ENCODE results near the gene RPS18. TPM values are rescaled to one million over a fixed set of nuclear protein-coding genes. Genes with fewer than 3 reads are reported as not detected.

The RPS18 gene
- total and polyA plus RNA-seq, 2 of the 13 experiments (the other 11 are each of a cell fraction or from before 2014, with no cell fraction given): 3,896 to 5,806 TPM

DNA sequence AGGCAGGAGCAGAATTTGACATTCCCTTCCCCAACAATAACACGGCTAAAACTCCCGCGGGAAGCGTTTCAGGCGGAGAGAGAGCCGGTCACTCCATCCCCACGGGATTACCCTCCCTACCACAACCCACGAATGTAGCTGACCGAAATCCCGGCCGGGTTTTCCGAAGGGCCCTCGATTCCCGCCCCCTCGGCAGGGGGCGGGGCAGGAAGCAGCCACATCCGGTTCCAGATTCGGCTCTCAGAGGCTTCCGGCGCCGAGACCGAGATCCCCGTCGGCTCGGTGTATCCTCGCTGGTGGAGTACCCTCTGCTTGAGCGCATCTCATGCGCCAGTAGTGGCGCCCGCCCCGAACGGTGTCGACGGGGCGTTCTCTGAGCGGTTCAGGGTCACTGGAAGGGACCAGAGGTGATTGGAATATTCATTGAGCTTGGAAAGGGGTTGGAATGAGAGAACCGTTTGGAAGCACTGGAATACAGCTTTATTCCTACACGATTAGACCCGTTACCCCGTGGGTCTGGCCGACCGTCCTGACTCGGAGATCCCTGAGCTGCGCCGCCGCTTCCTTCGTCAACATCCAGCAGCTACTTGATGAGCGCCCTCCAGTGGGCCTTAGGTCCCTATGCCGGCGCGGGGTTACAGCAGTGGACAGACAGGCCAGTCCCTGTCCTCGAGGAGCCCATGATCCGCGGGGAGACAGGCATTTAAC is 27.5 kb downstream of the RPS18 start (continued):
- TF ChIP-seq, protein P1, sequence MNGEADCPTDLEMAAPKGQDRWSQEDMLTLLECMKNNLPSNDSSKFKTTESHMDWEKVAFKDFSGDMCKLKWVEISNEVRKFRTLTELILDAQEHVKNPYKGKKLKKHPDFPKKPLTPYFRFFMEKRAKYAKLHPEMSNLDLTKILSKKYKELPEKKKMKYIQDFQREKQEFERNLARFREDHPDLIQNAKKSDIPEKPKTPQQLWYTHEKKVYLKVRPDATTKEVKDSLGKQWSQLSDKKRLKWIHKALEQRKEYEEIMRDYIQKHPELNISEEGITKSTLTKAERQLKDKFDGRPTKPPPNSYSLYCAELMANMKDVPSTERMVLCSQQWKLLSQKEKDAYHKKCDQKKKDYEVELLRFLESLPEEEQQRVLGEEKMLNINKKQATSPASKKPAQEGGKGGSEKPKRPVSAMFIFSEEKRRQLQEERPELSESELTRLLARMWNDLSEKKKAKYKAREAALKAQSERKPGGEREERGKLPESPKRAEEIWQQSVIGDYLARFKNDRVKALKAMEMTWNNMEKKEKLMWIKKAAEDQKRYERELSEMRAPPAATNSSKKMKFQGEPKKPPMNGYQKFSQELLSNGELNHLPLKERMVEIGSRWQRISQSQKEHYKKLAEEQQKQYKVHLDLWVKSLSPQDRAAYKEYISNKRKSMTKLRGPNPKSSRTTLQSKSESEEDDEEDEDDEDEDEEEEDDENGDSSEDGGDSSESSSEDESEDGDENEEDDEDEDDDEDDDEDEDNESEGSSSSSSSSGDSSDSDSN (CRISPR knock-in tag; IDR thresholded peaks at IDR 0.05): peak; percentile 77; the same call in 1 of the 2 replicates
- TF ChIP-seq ZC3H13 (CRISPR knock-in tag; IDR thresholded peaks at IDR 0.05) (peak; percentile 90), ZNF713 (CRISPR knock-in tag; IDR thresholded peaks at IDR 0.05) (peak; percentile 20; the same call in 1 of the 2 replicates), ZNF251 (CRISPR knock-in tag; IDR thresholded peaks at IDR 0.05) (no peak), ASH2L (IDR thresholded peaks at IDR 0.05; ENCODE audit: insufficient read length, low read depth, low read length) (peak; percentile 93), CC2D1A (CRISPR knock-in tag; IDR thresholded peaks at IDR 0.05) (no peak; the same call in 1 of the 2 replicates), GRHL1 (CRISPR knock-in tag; conservative IDR thresholded peaks at IDR 0.05) (no peak), ONECUT2 (CRISPR knock-in tag; IDR thresholded peaks at IDR 0.05) (no peak), ARNT2 (CRISPR knock-in tag; IDR thresholded peaks at IDR 0.05; ENCODE audit: low read depth) (peak; percentile 5; the same call in 1 of the 2 replicates), ATF7 (IDR thresholded peaks at IDR 0.05) (no peak), ATF7 (CRISPR knock-in tag; IDR thresholded peaks at IDR 0.05) (no peak; the same call in 1 of the 2 replicates), NCOA5 (CRISPR knock-in tag; IDR thresholded peaks at IDR 0.05) (peak; percentile 94), MAZ (IDR thresholded peaks at IDR 0.05; ENCODE audit: borderline replicate concordance, low read depth, low read length) (peak; percentile 90), MAZ (CRISPR knock-in tag; IDR thresholded peaks at IDR 0.05; ENCODE audit: low read depth) (peak; percentile 84), ZNF772 (CRISPR knock-in tag; IDR thresholded peaks at IDR 0.05) (peak; percentile 69; the same call in 1 of the 2 replicates), RBAK (CRISPR knock-in tag; IDR thresholded peaks at IDR 0.05) (no peak), ZNF17 (CRISPR knock-in tag; IDR thresholded peaks at IDR 0.05) (no peak)
- TF ChIP-seq, protein P2, sequence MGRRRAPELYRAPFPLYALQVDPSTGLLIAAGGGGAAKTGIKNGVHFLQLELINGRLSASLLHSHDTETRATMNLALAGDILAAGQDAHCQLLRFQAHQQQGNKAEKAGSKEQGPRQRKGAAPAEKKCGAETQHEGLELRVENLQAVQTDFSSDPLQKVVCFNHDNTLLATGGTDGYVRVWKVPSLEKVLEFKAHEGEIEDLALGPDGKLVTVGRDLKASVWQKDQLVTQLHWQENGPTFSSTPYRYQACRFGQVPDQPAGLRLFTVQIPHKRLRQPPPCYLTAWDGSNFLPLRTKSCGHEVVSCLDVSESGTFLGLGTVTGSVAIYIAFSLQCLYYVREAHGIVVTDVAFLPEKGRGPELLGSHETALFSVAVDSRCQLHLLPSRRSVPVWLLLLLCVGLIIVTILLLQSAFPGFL (CRISPR knock-in tag; IDR thresholded peaks at IDR 0.05): 0 out of 2 replicates have a peak, but pooled peaks have one; percentile 64
- TF ChIP-seq, protein P3, sequence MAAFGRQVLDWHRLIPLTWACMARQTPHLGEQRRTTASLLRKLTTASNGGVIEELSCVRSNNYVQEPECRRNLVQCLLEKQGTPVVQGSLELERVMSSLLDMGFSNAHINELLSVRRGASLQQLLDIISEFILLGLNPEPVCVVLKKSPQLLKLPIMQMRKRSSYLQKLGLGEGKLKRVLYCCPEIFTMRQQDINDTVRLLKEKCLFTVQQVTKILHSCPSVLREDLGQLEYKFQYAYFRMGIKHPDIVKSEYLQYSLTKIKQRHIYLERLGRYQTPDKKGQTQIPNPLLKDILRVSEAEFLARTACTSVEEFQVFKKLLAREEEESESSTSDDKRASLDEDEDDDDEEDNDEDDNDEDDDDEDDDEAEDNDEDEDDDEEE (CRISPR knock-in tag; IDR thresholded peaks at IDR 0.05): no peak; the same call in 1 of the 2 replicates
- TF ChIP-seq, protein P4, sequence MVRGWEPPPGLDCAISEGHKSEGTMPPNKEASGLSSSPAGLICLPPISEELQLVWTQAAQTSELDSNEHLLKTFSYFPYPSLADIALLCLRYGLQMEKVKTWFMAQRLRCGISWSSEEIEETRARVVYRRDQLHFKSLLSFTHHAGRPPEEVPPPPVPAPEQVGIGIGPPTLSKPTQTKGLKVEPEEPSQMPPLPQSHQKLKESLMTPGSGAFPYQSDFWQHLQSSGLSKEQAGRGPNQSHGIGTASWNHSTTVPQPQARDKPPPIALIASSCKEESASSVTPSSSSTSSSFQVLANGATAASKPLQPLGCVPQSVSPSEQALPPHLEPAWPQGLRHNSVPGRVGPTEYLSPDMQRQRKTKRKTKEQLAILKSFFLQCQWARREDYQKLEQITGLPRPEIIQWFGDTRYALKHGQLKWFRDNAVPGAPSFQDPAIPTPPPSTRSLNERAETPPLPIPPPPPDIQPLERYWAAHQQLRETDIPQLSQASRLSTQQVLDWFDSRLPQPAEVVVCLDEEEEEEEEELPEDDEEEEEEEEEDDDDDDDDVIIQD (CRISPR knock-in tag; IDR thresholded peaks at IDR 0.05; ENCODE audit: low read depth): peak; percentile 28; the same call in 1 of the 2 replicates
- TF ChIP-seq, protein P5, sequence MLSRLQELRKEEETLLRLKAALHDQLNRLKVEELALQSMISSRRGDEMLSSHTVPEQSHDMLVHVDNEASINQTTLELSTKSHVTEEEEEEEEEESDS (CRISPR knock-in tag; IDR thresholded peaks at IDR 0.05; ENCODE audit: borderline replicate concordance): no peak

Measured in HepG2 (cell line).